Right forelimb (tissue), 1 donor: ENCODE results near the gene NCDN.

Source experiments
- DNase-seq: peaks from one replicate; pipeline ENCODE4 v3.0.0-alpha.2; 2018

The NCDN gene

DNA sequence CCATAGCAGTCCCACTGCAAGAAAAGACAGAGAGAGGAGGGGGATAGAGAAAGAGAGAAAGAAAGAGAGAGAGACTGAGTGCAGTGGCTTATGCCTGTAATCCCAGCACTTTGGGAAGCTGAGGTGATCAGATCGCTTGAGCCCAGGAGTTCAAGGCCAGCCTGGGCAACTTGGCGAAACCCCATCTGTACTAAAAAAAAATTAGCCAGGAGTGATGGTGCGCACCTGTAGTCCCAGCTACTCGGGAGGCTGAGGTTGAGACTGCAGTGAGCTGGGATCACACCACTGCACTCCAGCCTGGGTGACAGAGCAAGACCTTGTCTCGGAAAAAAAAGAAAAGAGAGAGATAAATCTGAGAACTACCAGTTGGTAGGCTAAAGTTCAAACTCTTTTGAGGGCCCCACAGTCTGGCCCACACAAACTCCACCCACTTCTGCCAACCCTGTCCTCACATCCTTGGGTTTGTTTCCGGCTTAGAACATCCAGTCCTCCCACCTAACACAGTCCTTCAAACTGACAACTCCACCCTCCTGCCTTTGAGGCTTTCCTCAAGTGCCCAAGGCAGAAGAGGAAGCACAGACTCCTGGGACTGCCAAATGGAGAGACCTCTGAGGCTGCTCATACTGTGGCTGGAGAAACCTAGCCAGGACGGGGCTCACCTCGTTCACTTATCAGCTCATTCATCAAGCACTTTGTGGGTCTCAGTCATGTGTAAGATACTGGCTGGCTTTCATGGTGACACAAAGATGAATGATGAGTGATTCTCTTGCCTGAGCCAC is 35.6 kb downstream of the NCDN start:
- DNase-seq, result no peak

GRCh38 chr1:35594005-35594760 is 36.6 kb downstream of the NCDN start:
- DNase-seq, result no peak

GRCh38 chr1:35595684-35596083 is 38.1 kb downstream of the NCDN start:
- no peak for DNase-seq

- no peak for DNase-seq
These were observed 40.3 kb downstream of the NCDN start for GRCh38 chr1:35597870-35598269.

DNA sequence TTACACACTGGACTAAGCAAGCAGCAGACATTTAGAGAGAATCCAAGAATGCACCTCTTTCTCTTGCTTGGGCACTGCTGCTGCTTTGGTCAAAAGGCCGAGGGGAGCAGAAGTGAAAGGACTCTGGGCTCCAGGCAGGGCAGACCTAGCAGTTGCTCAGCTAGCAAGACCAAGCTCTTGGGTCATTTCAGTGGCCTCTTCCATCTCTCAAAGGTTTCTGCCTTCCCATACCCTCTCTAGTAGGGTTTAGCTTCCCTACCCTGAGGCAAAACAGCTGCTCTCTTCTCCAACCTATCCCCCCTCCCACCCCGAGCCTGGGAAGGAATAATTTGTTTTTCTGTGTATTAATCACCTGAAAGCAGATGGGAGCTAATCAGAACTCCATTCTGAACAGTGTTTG is 41.3 kb downstream of the NCDN start:
- no peak for DNase-seq

- no peak for DNase-seq
These were observed 41.8 kb downstream of the NCDN start for GRCh38 chr1:35599411-35599810.

GRCh38 chr1:35600593-35600992 is 43.0 kb downstream of the NCDN start:
- DNase-seq, result no peak

GRCh38 chr1:35603468-35603867 is 45.9 kb downstream of the NCDN start:
- DNase-seq, result no peak

- no peak for DNase-seq
These were observed 46.3 kb downstream of the NCDN start for GRCh38 chr1:35603941-35604340.

- no peak for DNase-seq
These were observed 47.7 kb downstream of the NCDN start for GRCh38 chr1:35605071-35605866.

DNA sequence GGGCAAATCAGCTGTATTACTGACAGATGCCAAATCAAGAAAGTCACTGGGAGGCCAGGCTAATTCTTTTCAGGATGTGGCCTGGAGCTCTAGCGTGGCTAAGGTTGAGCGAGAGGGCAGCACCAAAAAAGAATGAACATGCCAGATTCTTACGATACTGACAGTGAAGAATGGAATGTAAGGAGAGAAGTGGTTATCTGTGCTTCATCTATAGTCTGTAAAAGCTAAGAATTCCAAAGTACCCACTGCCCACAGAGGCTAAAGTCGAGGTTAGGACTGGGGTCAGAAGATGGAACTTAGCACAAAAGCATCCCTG is 48.2 kb downstream of the NCDN start:
- DNase-seq, result no peak

DNA sequence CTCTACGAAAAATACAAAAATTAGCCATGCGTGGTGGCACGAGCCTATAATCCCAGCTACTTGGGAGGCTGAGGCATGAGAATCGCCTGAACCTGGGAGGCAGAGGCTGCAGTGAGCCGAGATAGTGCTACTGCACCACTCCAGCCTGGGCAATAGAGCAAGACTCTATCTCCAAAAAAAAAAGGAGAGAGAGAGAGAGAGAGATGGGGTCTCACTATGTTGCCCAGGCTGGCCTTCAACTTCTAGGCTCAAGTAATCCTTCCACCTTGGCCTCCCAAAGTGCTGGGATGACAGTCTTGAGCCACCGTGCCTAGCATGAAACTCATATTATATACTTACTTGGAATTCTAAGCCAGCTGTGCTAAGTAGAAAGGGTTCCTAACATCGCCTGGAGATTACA is 54.1 kb downstream of the NCDN start:
- DNase-seq, result no peak

- no peak for DNase-seq
These were observed 57.8 kb downstream of the NCDN start for GRCh38 chr1:35615440-35615839.
